Fibroblast of lung (primary cell): ENCODE results near the gene MEI1. TPM values are rescaled to one million over a fixed set of nuclear protein-coding genes. Genes with fewer than 3 reads are reported as not detected.
A peak's percentile ranks its signal among the peaks of the same experiment; 100 is the strongest.

Source experiments
- DNase-seq, 2 donors: peaks; one replicate each; pipeline versions ENCODE4 v3.0.0 to v3.0.0-alpha.2; 2010; ENCODE audit warnings: low read depth in 2 of 2
- H2AFZ ChIP-seq: 2 replicates; pipeline ENCODE4 v1.5.1; 2012; ENCODE audit warnings: low read length, control low read depth, inconsistent platforms
- H3K27ac ChIP-seq: 2 replicates; pipeline ENCODE4 v1.5.1; 2011; ENCODE audit warnings: low read length, control low read depth; ENCODE audit not compliant: insufficient read depth
- H3K27me3 ChIP-seq: 2 replicates; pipeline ENCODE4 v1.5.1; 2011; ENCODE audit warnings: mild to moderate bottlenecking, low read length; ENCODE audit not compliant: control insufficient read depth, insufficient read depth
- H3K36me3 ChIP-seq: 2 replicates; pipeline ENCODE4 v1.5.1; 2011; ENCODE audit warnings: low read length; ENCODE audit not compliant: control insufficient read depth, insufficient read depth
- H3K4me1 ChIP-seq: 2 replicates; pipeline ENCODE4 v1.5.1; 2011; ENCODE audit warnings: low read length; ENCODE audit not compliant: control insufficient read depth, insufficient read depth; ENCODE audit errors: extremely low read depth
- H3K4me2 ChIP-seq: 2 replicates; pipeline ENCODE4 v1.5.1; 2011; ENCODE audit warnings: low read length, control low read depth; ENCODE audit not compliant: insufficient read depth; ENCODE audit errors: extremely low read depth
- H3K4me3 ChIP-seq, 4 experiments: fragments of 200-600 bp in 1 of 4; sonication (generic) in 1 of 4; replicated peaks in 1 of 4; 2 replicates each; pipeline ENCODE4 v1.5.1; 2011 to 2016; ENCODE audit warnings: low read length in 4 of 4, low read depth in 3 of 4, mild to moderate bottlenecking in 3 of 4, control low read depth in 2 of 4, inconsistent platforms in 1 of 4, mixed read lengths in 1 of 4; ENCODE audit not compliant: insufficient read depth in 1 of 4; ENCODE audit errors: control extremely low read depth in 1 of 4
- H3K79me2 ChIP-seq: 2 replicates; pipeline ENCODE4 v1.5.1; 2012; ENCODE audit warnings: mild to moderate bottlenecking, low read length, inconsistent platforms; ENCODE audit not compliant: control insufficient read depth, insufficient read depth
- H3K9ac ChIP-seq: 2 replicates; pipeline ENCODE4 v1.5.1; 2011; ENCODE audit warnings: mild to moderate bottlenecking, low read length, control low read depth; ENCODE audit not compliant: insufficient read depth
- H3K9me3 ChIP-seq: 2 replicates; pipeline ENCODE4 v1.5.1; 2012; ENCODE audit warnings: low read depth, low read length; ENCODE audit not compliant: control insufficient read depth, insufficient read depth
- H4K20me1 ChIP-seq: 2 replicates; pipeline ENCODE4 v1.5.1; 2011; ENCODE audit warnings: low read length; ENCODE audit not compliant: control insufficient read depth, insufficient read depth; ENCODE audit errors: extremely low read depth
- CTCF ChIP-seq, 2 donors: IDR thresholded peaks in 1 of 2; conservative IDR thresholded peaks in 1 of 2; 1 replicate in 1 of 2; 2 replicates in 1 of 2; pipeline ENCODE4 v1.5.1; 2011 to 2012; ENCODE audit warnings: low read length in 2 of 2, control low read depth in 1 of 2, inconsistent platforms in 1 of 2, low read depth in 1 of 2, mild to moderate bottlenecking in 1 of 2
- EZH2 ChIP-seq: IDR thresholded peaks from 2 replicates; pipeline ENCODE4 v1.5.1; 2012; ENCODE audit warnings: low read length, control low read depth, mild to moderate bottlenecking; ENCODE audit errors: missing control alignments
- polyA plus RNA-seq, 2 donors: library from polyadenylated mRNA; depleted of rRNA in 1 of 2; stranded (reverse) in 1 of 2; unstranded in 1 of 2; fragments of >200 nt; gene quantifications; 2 replicates each; pipeline ENCODE4 v1.2.1, GENCODE V29; 2011 to 2012; ENCODE audit warnings: missing spikeins in 1 of 2
- total RNA-seq: library from RNA; depleted of rRNA; stranded (reverse); fragments of >200 nt; gene quantifications from 2 replicates; pipeline ENCODE4 v1.2.1, GENCODE V29; 2014

MEI1 gene
- total and polyA plus RNA-seq, 2 donors (not counting 1 experiment from before 2014, with no cell fraction given): 0.33 to 4.3 TPM

- H2AFZ ChIP-seq: no peak overlapping the region
- no peak overlapping the region for H3K27ac ChIP-seq
- no peaks in the 10 kb centered on the region for H3K9me3 ChIP-seq
- H3K4me1 ChIP-seq: no peaks in the 10 kb centered on the region
- peaks cover 8% of the 10 kb centered on the region for H4K20me1 ChIP-seq
- TF ChIP-seq CTCF (conservative IDR thresholded peaks at IDR 0.05 in 1 of 2, IDR thresholded peaks at IDR 0.05 in 1 of 2; ENCODE audit: low read depth in 1 of 2, low read length in 2 of 2) (no peak), EZH2 (no peak)
- peaks cover 68% of the 10 kb centered on the region for H3K79me2 ChIP-seq
- H3K36me3 ChIP-seq: peaks cover 3% of the 10 kb centered on the region
- no peak overlapping the region for H3K9ac ChIP-seq
- H3K27me3 ChIP-seq: no peaks in the 10 kb centered on the region
- DNase-seq: peak in 1 of 2 donors; percentile 38
- no peak overlapping the region for H3K4me2 ChIP-seq
- H3K4me3 ChIP-seq: no peak overlapping the region
Measured at GRCh38 chr22:41845380-41846267, 146.3 kb downstream of the MEI1 start.

GRCh38 chr22:41846268-41846987, 147.1 kb downstream of the MEI1 start:
- Histone ChIP-seq H3K4me1 (no peaks in the 10 kb centered on the region), H3K36me3 (no peaks in the 10 kb centered on the region), H3K27me3 (no peaks in the 10 kb centered on the region), H4K20me1 (peaks cover 6% of the 10 kb centered on the region), H3K9me3 (no peaks in the 10 kb centered on the region), H3K27ac (no peak overlapping the region), H3K4me2 (no peak overlapping the region), H3K79me2 (peaks cover 60% of the 10 kb centered on the region), H2AFZ (no peak overlapping the region), H3K4me3 (no peak overlapping the region), H3K9ac (no peak overlapping the region)
- DNase-seq: no peak
- TF ChIP-seq EZH2 (no peak), CTCF (conservative IDR thresholded peaks at IDR 0.05 in 1 of 2, IDR thresholded peaks at IDR 0.05 in 1 of 2; ENCODE audit: low read depth in 1 of 2, low read length in 2 of 2) (no peak)

GRCh38 chr22:41847300-41847699, 148.0 kb downstream of the MEI1 start:
- Histone ChIP-seq H2AFZ (no peak overlapping the region), H3K36me3 (no peaks in the 10 kb centered on the region), H4K20me1 (peaks cover 6% of the 10 kb centered on the region), H3K4me3 (no peak overlapping the region), H3K4me2 (no peak overlapping the region), H3K27me3 (no peaks in the 10 kb centered on the region), H3K9ac (no peak overlapping the region), H3K79me2 (peaks cover 54% of the 10 kb centered on the region), H3K27ac (no peak overlapping the region), H3K4me1 (no peaks in the 10 kb centered on the region), H3K9me3 (no peaks in the 10 kb centered on the region)
- no peak for DNase-seq
- TF ChIP-seq CTCF (conservative IDR thresholded peaks at IDR 0.05 in 1 of 2, IDR thresholded peaks at IDR 0.05 in 1 of 2; ENCODE audit: low read depth in 1 of 2, low read length in 2 of 2): no peak
- TF ChIP-seq EZH2: no peak
